K562 (cell line): ENCODE measurements around the gene HDAC2. TPM values are rescaled to one million over a fixed set of nuclear protein-coding genes. Genes with fewer than 3 reads are reported as not detected.

Source experiments
- ATAC-seq: fragments of 200-7000 bp; cut with Tn5 transposase; 3 replicates; pipeline ENCODE4 v1.9.1; 2020; ENCODE audit warnings: moderate library complexity
- BruUV-seq: library from RNA; stranded (reverse); fragments of 400-500 nt; replicated peaks from 2 replicates; lab custom pipeline; 2021; lab: Mats Ljungman, UMichigan
- CTCF ChIA-PET: fragments of 300-600 bp; formaldehyde crosslinking; extraction: SDS; loops from one replicate; lab custom pipeline; 2021; ENCODE audit warnings: low intra/inter-chr PET ratio; lab: Yijun Ruan, JAX
- POLR2A ChIA-PET: fragments of 300-600, 350-650 bp; sonication (Branson Sonifier 250); formaldehyde crosslinking; extraction: SDS; loops from one replicate; lab custom pipeline; 2021; ENCODE audit warnings: antibody characterized with exemption, inconsistent platforms; lab: Yijun Ruan, JAX
- DNase-seq, 4 experiments: peaks; one replicate each; pipeline versions ENCODE4 v3.0.0 to v3.0.0-alpha.2; 2011 to 2018; ENCODE audit warnings: low spot score in 3 of 4, mixed read lengths in 3 of 4; ENCODE audit errors: extremely low read depth in 1 of 4
- FAIRE-seq: peaks from 2 replicates; lab custom pipeline; 2011; peaks lifted over from hg19 to GRCh38; lab: Jason Lieb, UNC
- H2AFZ ChIP-seq: 2 replicates; pipeline ENCODE4 v1.6.0; 2011; ENCODE audit warnings: low read depth, low read length, control low read depth, inconsistent platforms
- H3K27ac ChIP-seq: fragments of 200-600 bp; 3 replicates; pipeline ENCODE4 v1.8.0; 2011; ENCODE audit warnings: low read depth, mild to moderate bottlenecking, control low read depth, inconsistent platforms, low read length, moderate library complexity, mixed read lengths; ENCODE audit errors: extremely low read depth
- H3K27me3 ChIP-seq, 2 experiments: fragments of 300-600 bp in 1 of 2; 2 replicates in 1 of 2; 3 replicates in 1 of 2; pipeline versions ENCODE4 v1.6.0 to v1.8.0; 2011; ENCODE audit warnings: inconsistent platforms in 2 of 2, low read length in 2 of 2, mild to moderate bottlenecking in 1 of 2, mixed read lengths in 1 of 2, moderate library complexity in 1 of 2; ENCODE audit not compliant: control insufficient read depth in 2 of 2, insufficient read depth in 2 of 2
- H3K36me3 ChIP-seq: fragments of 300-600 bp; 3 replicates; pipeline ENCODE4 v1.8.0; 2011; ENCODE audit warnings: mild to moderate bottlenecking, low read length, inconsistent platforms; ENCODE audit not compliant: control insufficient read depth, insufficient read depth
- H3K4me1 ChIP-seq, 2 experiments: fragments of 200-600 bp in 1 of 2; replicated peaks in 1 of 2; 2 replicates in 1 of 2; 3 replicates in 1 of 2; pipeline versions ENCODE4 v1.5.1 to v1.8.0; 2011; ENCODE audit warnings: inconsistent platforms in 2 of 2, low read length in 2 of 2, mild to moderate bottlenecking in 1 of 2, mixed read lengths in 1 of 2, moderate library complexity in 1 of 2; ENCODE audit not compliant: control insufficient read depth in 2 of 2, insufficient read depth in 2 of 2
- H3K4me2 ChIP-seq: 2 replicates; pipeline ENCODE4 v1.6.1; 2011; ENCODE audit warnings: low read length, control low read depth, inconsistent platforms, mixed read lengths; ENCODE audit not compliant: insufficient read depth
- H3K4me3 ChIP-seq: fragments of 200-600 bp; sonication (generic), shearing (Covaris generic); 2 replicates; pipeline ENCODE4 v1.5.1; 2016; ENCODE audit warnings: control low read depth, inconsistent platforms
- H3K79me2 ChIP-seq: fragments of 200-600 bp; 3 replicates; pipeline ENCODE4 v1.8.0; 2011; ENCODE audit warnings: low read length, inconsistent platforms; ENCODE audit not compliant: control insufficient read depth, insufficient read depth
- H3K9ac ChIP-seq, 2 experiments: 2 replicates each; pipeline versions ENCODE4 v1.6.0 to v1.6.1; 2011; ENCODE audit warnings: low read depth in 2 of 2, low read length in 2 of 2, control low read depth in 1 of 2, inconsistent platforms in 1 of 2, mild to moderate bottlenecking in 1 of 2, mixed read lengths in 1 of 2; ENCODE audit not compliant: insufficient read depth in 1 of 2
- H3K9me1 ChIP-seq: one replicate; pipeline ENCODE4 v1.6.0; 2011; ENCODE audit warnings: inconsistent platforms, mild to moderate bottlenecking, low read length, moderate library complexity; ENCODE audit not compliant: control insufficient read depth, insufficient read depth
- H3K9me3 ChIP-seq: replicated peaks from 2 replicates; pipeline ENCODE4 v1.5.1; 2011; ENCODE audit warnings: low read depth, low read length, inconsistent platforms; ENCODE audit not compliant: control insufficient read depth, insufficient read depth
- H4K20me1 ChIP-seq: replicated peaks from 2 replicates; pipeline ENCODE4 v1.6.1; 2011; ENCODE audit warnings: low read length, inconsistent platforms, mixed read lengths; ENCODE audit not compliant: control insufficient read depth, insufficient read depth
- CEBPZ ChIP-seq: fragments of 150-350 bp; IDR thresholded peaks from 2 replicates; pipeline ENCODE4 v1.6.1; 2014; ENCODE audit warnings: low read depth, mild to moderate bottlenecking, low read length, borderline replicate concordance
- CREB3L1 ChIP-seq: fragments of 450-650 bp; IDR thresholded peaks from 2 replicates; pipeline ENCODE4 v1.6.1; 2014; ENCODE audit warnings: low read depth, mild to moderate bottlenecking, moderate library complexity, borderline replicate concordance
- E2F3 ChIP-seq: fragments of 250-450 bp; sonication (Bioruptor Pico); IDR thresholded peaks from 2 replicates; pipeline ENCODE4 v1.4.0; 2020; ENCODE audit warnings: mild to moderate bottlenecking
- KAT7 ChIP-seq: sonication (generic); formaldehyde crosslinking; IDR thresholded peaks from 2 replicates; pipeline ENCODE4 v1.8.0; 2022; ENCODE audit warnings: missing genetic modification reagents, mild to moderate bottlenecking, borderline replicate concordance
- ZFX ChIP-seq: sonication (generic); formaldehyde crosslinking; IDR thresholded peaks from 2 replicates; pipeline ENCODE4 v1.8.0; 2022; ENCODE audit warnings: mild to moderate bottlenecking, missing genetic modification reagents, moderate library complexity
- ZNF655 ChIP-seq: fragments of 250-450 bp; sonication (Bioruptor Pico); IDR thresholded peaks from 2 replicates; pipeline ENCODE4 v1.5.0; 2021
- WGBS: fragments of 100-300 bp; shearing (Covaris generic); methylation state at CpG from one replicate; pipeline ENCODE4 v1.1.6; 2016; ENCODE audit warnings: low coverage, mixed read lengths; ENCODE audit not compliant: insufficient coverage; ENCODE audit errors: missing lambda C conversion rate; 5-methylcytosine and 5-hydroxymethylcytosine counted together
- in situ Hi-C: fragments of 300-500 bp; cut with MboI; formaldehyde crosslinking; loops from 4 replicates; pipeline ENCODE4 v1.15.0; 2018; ENCODE audit warnings: inconsistent platforms, mixed read lengths
- intact Hi-C: fragments of 100-400 bp; cut with micrococcal nuclease; formaldehyde crosslinking; loops from 2 replicates; pipeline ENCODE4 v1.14.2; 2022
- polyA plus RNA-seq, 8 experiments: library from polyadenylated mRNA; depleted of rRNA in 4 of 8; stranded (reverse) in 5 of 8; unstranded in 3 of 8; fragments of >200 nt; fragmentation: Nextera tagmentation in 2 of 8; fragmentation: Illumina TruSeq in 1 of 8; extraction: Ambion mirVana in 2 of 8; extraction: Trizol in 1 of 8; gene quantifications; 2 replicates each; pipeline versions ENCODE4 v1.2.1 to v1.2.3, GENCODE V29; 2011 to 2014; ENCODE audit warnings: inconsistent platforms in 1 of 8, missing spikeins in 1 of 8
- total RNA-seq, 7 experiments: library from RNA; depleted of rRNA in 6 of 7; stranded (reverse); fragments of >200 nt in 6 of 7; fragmentation: Illumina TruSeq in 2 of 7; extraction: Trizol in 2 of 7; gene quantifications; 2 replicates each; pipeline versions ENCODE4 v1.2.1 to v1.2.3, GENCODE V29; 2011 to 2021; ENCODE audit warnings: low replicate concordance in 1 of 7

Gene HDAC2
- total and polyA plus RNA-seq, 9 of the 15 experiments (the other 6 are each of a cell fraction or from before 2014, with no cell fraction given), result 67.0 to 277 (median 151) TPM

- POLR2A ChIA-PET, result no interaction called here
- Histone ChIP-seq H3K4me3 (no peak overlapping the region), H3K9ac (no peak overlapping the region), H3K4me1 (peaks cover 0 to 5% of the 10 kb centered on the region in 2 experiments; a peak in 2 of 5 replicates), H3K27me3 (peaks cover 0 to 2% of the 10 kb centered on the region in 2 experiments; a peak in 1 of 5 replicates), H4K20me1 (no peaks in the 10 kb centered on the region), H2AFZ (no peak overlapping the region), H3K36me3 (no peaks in the 10 kb centered on the region), H3K9me3 (no peaks in the 10 kb centered on the region), H3K27ac (no peak overlapping the region), H3K4me2 (no peak overlapping the region), H3K79me2 (peaks cover 2% of the 10 kb centered on the region; the same call in 2 of the 3 replicates), H3K9me1 (no peaks in the 10 kb centered on the region)
- FAIRE-seq (no peak), ATAC-seq (no peak), DNase-seq (no peak)
- no peak for TF ChIP-seq CEBPZ
- TF ChIP-seq CREB3L1, result no peak
- TF ChIP-seq E2F3 (CRISPR knock-in tag), result no peak
- no peak for TF ChIP-seq KAT7 (CRISPR knock-in tag)
- no peak for TF ChIP-seq ZFX (CRISPR knock-in tag)
- no peak for TF ChIP-seq ZNF655 (CRISPR knock-in tag)
- in situ Hi-C loops (no loop called here), intact Hi-C loops (no loop called here)
- WGBS, result 14% methylated on average over 2 of the region's 2 CpGs
- CTCF ChIA-PET, result no interaction called here
- no TSS peak for BruUV-seq
Measured at GRCh38 chr6:113976806-113977205, 5.9 kb upstream of the HDAC2 start.
